ENCODE data around the gene MICAL2. TPM values are rescaled to one million over a fixed set of nuclear protein-coding genes. Genes with fewer than 3 reads are reported as not detected.
A peak's percentile ranks its signal among the peaks of the same experiment; 100 is the strongest.

The MICAL2 gene
- total RNA-seq, 2 donors from 2014 or later = 1.5 to 1.9 TPM

GRCh38 chr11:12125609-12126149 is 15.3 kb downstream of the MICAL2 start:
- peaks cover 37% of the 10 kb centered on the region for H3K27me3 Mint-ChIP-seq (ENCODE audit: insufficient read depth)
- Histone ChIP-seq H3K27me3 (ENCODE audit: control insufficient read depth, insufficient read depth, low read length, poor library complexity, severe bottlenecking) (no peaks in the 10 kb centered on the region), H3K27ac (ENCODE audit: low read depth, low read length) (no peak overlapping the region), H3K9ac (ENCODE audit: extremely low read depth, low read length, poor library complexity, severe bottlenecking) (no peak overlapping the region), H3K4me1 (ENCODE audit: control insufficient read depth, insufficient read depth, low read length) (no peaks in the 10 kb centered on the region), H3K36me3 (ENCODE audit: control insufficient read depth, insufficient read depth, low read length) (no peaks in the 10 kb centered on the region), H3K4me3 (ENCODE audit: low read length) (no peak overlapping the region), H3K9me3 (ENCODE audit: control insufficient read depth, low read length) (no peaks in the 10 kb centered on the region)
- TF ChIP-seq CTCF (conservative IDR thresholded peaks at IDR 0.05) = no peak
- no peaks in the 10 kb centered on the region for H3K36me3 Mint-ChIP-seq (ENCODE audit: low read depth)
- H3K9me3 Mint-ChIP-seq = no peaks in the 10 kb centered on the region
- no peak overlapping the region for H3K27ac Mint-ChIP-seq
- no peak overlapping the region for H3K4me3 Mint-ChIP-seq
- no peak for DNase-seq
- WGBS, 2 experiments (ENCODE audit: insufficient coverage in 1 of 2, insufficient read length in 1 of 2) = 85 to 100% methylated on average over 1 to 4 of the region's 4 CpGs
- H3K4me1 Mint-ChIP-seq = no peaks in the 10 kb centered on the region

DNA sequence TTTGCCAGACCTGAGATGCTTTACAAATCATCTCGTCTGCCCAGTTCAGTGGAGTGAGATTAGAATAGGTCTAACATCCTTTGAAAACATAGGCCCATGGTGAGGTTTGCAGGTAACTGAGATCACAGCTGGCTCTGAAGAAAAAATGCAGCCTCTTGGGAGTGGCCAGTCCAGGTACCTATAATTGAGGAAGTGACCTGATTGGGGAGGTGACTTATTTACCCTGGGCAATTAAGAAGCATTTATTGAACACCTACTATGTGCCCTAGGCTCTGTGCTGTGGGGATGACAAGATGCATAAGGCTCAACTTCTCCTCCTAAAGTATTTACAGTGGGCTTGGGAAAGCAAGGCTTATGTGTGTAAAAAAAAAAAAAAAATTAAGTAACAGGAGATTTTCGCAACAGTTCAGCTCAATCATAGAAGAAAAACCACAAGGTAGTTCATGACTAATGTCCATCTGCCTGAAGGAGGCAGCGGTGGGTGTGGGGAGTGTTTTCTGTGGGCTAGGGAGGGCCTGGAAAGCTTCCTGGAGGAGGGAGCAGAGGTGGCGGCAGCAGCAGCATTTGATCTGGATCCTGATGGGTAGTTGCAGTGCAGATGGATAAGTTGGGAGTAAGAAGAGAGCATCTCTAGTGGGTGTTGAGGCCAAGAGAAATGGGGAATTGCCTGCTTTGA is 16.1 kb downstream of the MICAL2 start:
- no peak overlapping the region for H3K27ac Mint-ChIP-seq
- H3K9me3 Mint-ChIP-seq = no peaks in the 10 kb centered on the region
- peak; percentile 29 for TF ChIP-seq CTCF (conservative IDR thresholded peaks at IDR 0.05)
- Histone ChIP-seq H3K27ac (ENCODE audit: low read depth, low read length) (no peak overlapping the region), H3K9me3 (ENCODE audit: control insufficient read depth, low read length) (no peaks in the 10 kb centered on the region), H3K4me3 (ENCODE audit: low read length) (no peak overlapping the region), H3K9ac (ENCODE audit: extremely low read depth, low read length, poor library complexity, severe bottlenecking) (no peak overlapping the region), H3K36me3 (ENCODE audit: control insufficient read depth, insufficient read depth, low read length) (no peaks in the 10 kb centered on the region), H3K4me1 (ENCODE audit: control insufficient read depth, insufficient read depth, low read length) (no peaks in the 10 kb centered on the region), H3K27me3 (ENCODE audit: control insufficient read depth, insufficient read depth, low read length, poor library complexity, severe bottlenecking) (peaks cover 4% of the 10 kb centered on the region)
- peaks cover 36% of the 10 kb centered on the region for H3K27me3 Mint-ChIP-seq (ENCODE audit: insufficient read depth)
- 57 to 71% methylated on average over 3 to 4 of the region's 4 CpGs for WGBS, 2 experiments (ENCODE audit: insufficient coverage in 1 of 2, insufficient read length in 1 of 2)
- peak; percentile 62 for DNase-seq
- no peaks in the 10 kb centered on the region for H3K4me1 Mint-ChIP-seq
- no peak overlapping the region for H3K4me3 Mint-ChIP-seq
- H3K36me3 Mint-ChIP-seq (ENCODE audit: low read depth) = no peaks in the 10 kb centered on the region

DNA sequence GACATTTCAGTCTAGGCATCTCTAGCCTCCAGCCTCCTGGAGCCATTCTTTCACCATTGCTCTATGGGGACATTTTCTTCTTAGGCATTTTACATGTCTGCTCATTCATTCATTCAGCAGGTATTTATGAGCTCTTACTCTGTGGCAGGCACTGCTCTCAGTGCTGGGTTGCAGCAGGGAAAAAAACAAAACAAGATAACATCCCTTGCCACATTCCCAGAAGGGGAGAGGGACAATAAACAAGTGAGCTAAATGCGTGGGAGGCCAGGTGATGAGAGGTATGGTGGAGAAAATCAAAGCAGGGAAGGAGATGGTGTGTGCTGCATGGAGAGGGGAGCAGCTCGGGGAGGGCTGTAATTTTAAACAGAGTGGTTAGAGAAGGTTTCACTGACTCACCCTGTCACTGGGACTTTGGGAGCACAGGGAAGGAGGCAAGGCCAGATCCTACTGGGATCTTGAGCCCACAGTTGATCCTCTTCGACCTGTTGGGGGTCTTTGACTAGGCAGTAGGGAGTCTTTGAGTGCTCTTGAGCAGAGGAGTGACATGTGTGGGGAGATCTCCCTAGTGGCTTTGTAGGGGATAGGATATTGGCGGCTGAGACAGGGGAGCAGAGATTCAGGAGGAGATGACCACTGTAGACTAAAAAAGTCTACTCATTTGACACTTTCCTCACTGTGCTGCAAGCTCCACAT is 17.0 kb downstream of the MICAL2 start:
- Histone ChIP-seq H3K9me3 (ENCODE audit: control insufficient read depth, low read length) (no peaks in the 10 kb centered on the region), H3K9ac (ENCODE audit: extremely low read depth, low read length, poor library complexity, severe bottlenecking) (no peak overlapping the region), H3K27ac (ENCODE audit: low read depth, low read length) (no peak overlapping the region), H3K4me1 (ENCODE audit: control insufficient read depth, insufficient read depth, low read length) (no peaks in the 10 kb centered on the region), H3K36me3 (ENCODE audit: control insufficient read depth, insufficient read depth, low read length) (no peaks in the 10 kb centered on the region), H3K4me3 (ENCODE audit: low read length) (no peak overlapping the region), H3K27me3 (ENCODE audit: control insufficient read depth, insufficient read depth, low read length, poor library complexity, severe bottlenecking) (peaks cover 12% of the 10 kb centered on the region)
- no peaks in the 10 kb centered on the region for H3K4me1 Mint-ChIP-seq
- no peak overlapping the region for H3K27ac Mint-ChIP-seq
- H3K27me3 Mint-ChIP-seq (ENCODE audit: insufficient read depth) = peaks cover 39% of the 10 kb centered on the region
- H3K36me3 Mint-ChIP-seq (ENCODE audit: low read depth) = no peaks in the 10 kb centered on the region
- no peak overlapping the region for H3K4me3 Mint-ChIP-seq
- peak; percentile 14 for TF ChIP-seq CTCF (conservative IDR thresholded peaks at IDR 0.05)
- H3K9me3 Mint-ChIP-seq = no peaks in the 10 kb centered on the region
- no peak for DNase-seq
- WGBS, 2 experiments (ENCODE audit: insufficient coverage in 1 of 2, insufficient read length in 1 of 2) = 70 to 89% methylated on average over 2 to 4 of the region's 4 CpGs
